SK-N-SH (cell line): ENCODE results near the gene MYDGF. TPM values are rescaled to one million over a fixed set of nuclear protein-coding genes. Genes with fewer than 3 reads are reported as not detected.

Experiments used
- CTCF ChIA-PET: fragments of 300-600, 350-600 bp; formaldehyde crosslinking; extraction: SDS; loops from one replicate; lab custom pipeline; 2021; lab: Yijun Ruan, JAX
- POLR2A ChIA-PET: fragments of 350-600 bp; sonication (Branson Sonifier 250); formaldehyde crosslinking; extraction: SDS; loops from one replicate; lab custom pipeline; 2020; ENCODE audit warnings: antibody characterized with exemption, inconsistent platforms; lab: Yijun Ruan, JAX
- DNase-seq: peaks from one replicate; pipeline ENCODE4 v3.0.0; 2012
- H2AFZ ChIP-seq: fragments of 200-600 bp; sonication (generic); 2 replicates; pipeline ENCODE4 v1.8.1; 2016; ENCODE audit warnings: antibody characterized with exemption, mild to moderate bottlenecking, low read depth
- H3F3A ChIP-seq: fragments of 200-600 bp; sonication (generic); replicated peaks from 2 replicates; pipeline ENCODE3; 2016; ENCODE audit warnings: antibody characterized with exemption, mild to moderate bottlenecking; ENCODE audit not compliant: insufficient read depth
- H3K27ac ChIP-seq, 2 experiments: fragments of 200-500 bp in 1 of 2; fragments of 200-600 bp in 1 of 2; sonication (Bioruptor generic) in 1 of 2; sonication (generic), shearing (Covaris generic) in 1 of 2; 2 replicates each; pipeline versions ENCODE4 v1.5.1 to v1.6.1; 2014 to 2016; ENCODE audit warnings: low read depth in 2 of 2, inconsistent platforms in 1 of 2, low read length in 1 of 2, mild to moderate bottlenecking in 1 of 2, mixed read lengths in 1 of 2
- H3K27me3 ChIP-seq: fragments of 200-600 bp; sonication (generic), shearing (Covaris generic); 2 replicates; pipeline ENCODE4 v1.6.1; 2016; ENCODE audit warnings: mixed run types; ENCODE audit not compliant: insufficient read depth
- H3K36me3 ChIP-seq, 2 experiments: fragments of 200-500 bp in 1 of 2; fragments of 200-600 bp in 1 of 2; sonication (Bioruptor generic) in 1 of 2; sonication (generic) in 1 of 2; replicated peaks in 1 of 2; 2 replicates each; pipeline versions ENCODE3 to v1.5.1; 2014 to 2016; ENCODE audit warnings: low read length in 1 of 2, mild to moderate bottlenecking in 1 of 2; ENCODE audit not compliant: insufficient read depth in 2 of 2, control insufficient read depth in 1 of 2
- H3K4me1 ChIP-seq, 2 experiments: fragments of 200-500 bp in 1 of 2; fragments of 200-600 bp in 1 of 2; sonication (Bioruptor generic) in 1 of 2; sonication (generic), shearing (Covaris generic) in 1 of 2; 2 replicates each; pipeline versions ENCODE4 v1.5.1 to v1.6.1; 2014 to 2016; ENCODE audit warnings: low read depth in 1 of 2, low read length in 1 of 2, mixed run types in 1 of 2; ENCODE audit not compliant: insufficient read depth in 2 of 2, control insufficient read depth in 1 of 2
- H3K4me2 ChIP-seq: fragments of 200-600 bp; sonication (generic), shearing (Covaris generic); 2 replicates; pipeline ENCODE4 v1.6.1; 2017; ENCODE audit warnings: mixed run types
- H3K4me3 ChIP-seq, 2 experiments: fragments of 200-500 bp in 1 of 2; fragments of 200-600 bp in 1 of 2; sonication (Bioruptor generic) in 1 of 2; sonication (generic), shearing (Covaris generic) in 1 of 2; 2 replicates each; pipeline versions ENCODE4 v1.5.1 to v1.8.1; 2014 to 2016; ENCODE audit warnings: low read depth in 2 of 2, inconsistent platforms in 1 of 2, low read length in 1 of 2, mild to moderate bottlenecking in 1 of 2, mixed read lengths in 1 of 2, moderate library complexity in 1 of 2
- H3K79me2 ChIP-seq: fragments of 200-600 bp; sonication (generic); 2 replicates; pipeline ENCODE4 v1.8.1; 2017; ENCODE audit warnings: mild to moderate bottlenecking; ENCODE audit not compliant: insufficient read depth
- H3K9ac ChIP-seq: fragments of 200-600 bp; sonication (generic); 2 replicates; pipeline ENCODE4 v1.6.1; 2017; ENCODE audit warnings: mixed run types
- H3K9me2 ChIP-seq: fragments of 200-600 bp; sonication (generic); 2 replicates; pipeline ENCODE4 v1.6.1; 2017; ENCODE audit warnings: mixed run types
- H3K9me3 ChIP-seq: fragments of 200-600 bp; sonication (generic); 2 replicates; pipeline ENCODE4 v1.6.1; 2017; ENCODE audit warnings: mixed run types, mild to moderate bottlenecking, moderate library complexity
- H4K20me1 ChIP-seq: fragments of 200-600 bp; sonication (generic); 2 replicates; pipeline ENCODE4 v1.6.1; 2017; ENCODE audit warnings: mild to moderate bottlenecking, mixed run types; ENCODE audit not compliant: insufficient read depth
- CHD2 ChIP-seq: fragments of 150-350 bp; IDR thresholded peaks from 2 replicates; pipeline ENCODE4 v1.6.1; 2018; ENCODE audit warnings: low read length; ENCODE audit not compliant: partially characterized antibody
- ELF1 ChIP-seq: IDR thresholded peaks from 2 replicates; pipeline ENCODE4 v1.4.0; 2012
- EP300 ChIP-seq, 2 experiments: IDR thresholded peaks; 2 replicates each; pipeline versions ENCODE4 v1.4.0 to v1.6.1; 2012; ENCODE audit warnings: borderline replicate concordance in 1 of 2, low read depth in 1 of 2, low read length in 1 of 2
- EZH2phosphoT487 ChIP-seq: fragments of 200-600 bp; sonication (generic); IDR thresholded peaks from 2 replicates; pipeline ENCODE4 v1.6.1; 2017; ENCODE audit warnings: low read depth, mixed run types, mild to moderate bottlenecking, antibody characterized with exemption, moderate library complexity, borderline replicate concordance
- FOSL2 ChIP-seq: IDR thresholded peaks from 2 replicates; pipeline ENCODE4 v1.4.0; 2012; ENCODE audit warnings: low read depth, mild to moderate bottlenecking, moderate library complexity, borderline replicate concordance
- FOXJ3 ChIP-seq: sonication (generic); formaldehyde crosslinking; IDR thresholded peaks from 2 replicates; pipeline ENCODE4 v1.5.1; 2020; ENCODE audit warnings: mild to moderate bottlenecking, missing genetic modification reagents
- GABPA ChIP-seq: IDR thresholded peaks from 2 replicates; pipeline ENCODE4 v1.4.0; 2012; ENCODE audit warnings: low read depth, mild to moderate bottlenecking
- JUND ChIP-seq: IDR thresholded peaks from 2 replicates; pipeline ENCODE4 v1.4.0; 2012
- NFIC ChIP-seq: IDR thresholded peaks from 2 replicates; pipeline ENCODE4 v1.4.0; 2012; ENCODE audit warnings: borderline replicate concordance
- NRF1 ChIP-seq: IDR thresholded peaks from 2 replicates; pipeline ENCODE4 v1.6.1; 2012; ENCODE audit warnings: low read depth, mild to moderate bottlenecking, low read length
- POLR2AphosphoS5 ChIP-seq: IDR thresholded peaks from 2 replicates; pipeline ENCODE4 v1.6.1; 2012; ENCODE audit warnings: low read depth, low read length
- RCOR1 ChIP-seq: fragments of 150-350 bp; IDR thresholded peaks from 2 replicates; pipeline ENCODE4 v1.6.1; 2017; ENCODE audit warnings: antibody characterized with exemption, low read length
- RFX5 ChIP-seq: IDR thresholded peaks from 2 replicates; pipeline ENCODE4 v1.6.1; 2012; ENCODE audit warnings: mild to moderate bottlenecking, improper control_type of control experiment, low read length
- RXRA ChIP-seq: IDR thresholded peaks from 2 replicates; pipeline ENCODE4 v1.4.0; 2012; ENCODE audit warnings: low read depth, mild to moderate bottlenecking, borderline replicate concordance
- TAF1 ChIP-seq: IDR thresholded peaks from 2 replicates; pipeline ENCODE4 v1.6.1; 2012; ENCODE audit warnings: low read depth, mild to moderate bottlenecking, low read length, moderate library complexity, borderline replicate concordance
- TCF12 ChIP-seq: IDR thresholded peaks from 2 replicates; pipeline ENCODE4 v1.4.0; 2012
- WGBS: methylation state at CpG from one replicate; pipeline ENCODE4 v1.1.6; 2017; ENCODE audit warnings: low lambda C conversion rate; 5-methylcytosine and 5-hydroxymethylcytosine counted together
- polyA plus RNA-seq, 3 experiments: library from polyadenylated mRNA; depleted of rRNA; stranded (reverse); fragments of >200 nt; gene quantifications; 2 replicates each; pipeline ENCODE4 v1.2.3, GENCODE V29; 2012
- TF ChIP-seq, protein P1 (sequence below): IDR thresholded peaks from 2 replicates; pipeline ENCODE4 v1.4.0; 2012; ENCODE audit warnings: low read depth
- TF ChIP-seq, protein P2 (sequence below): IDR thresholded peaks from 2 replicates; pipeline ENCODE4 v1.4.0; 2012; ENCODE audit warnings: low read depth, borderline replicate concordance
- TF ChIP-seq, protein P3 (sequence below): IDR thresholded peaks from 2 replicates; pipeline ENCODE4; 2012
- TF ChIP-seq, protein P4 (sequence below): fragments of 200-600 bp; sonication (generic); IDR thresholded peaks from 2 replicates; pipeline ENCODE4 v1.6.1; 2017; ENCODE audit warnings: antibody characterized with exemption, mild to moderate bottlenecking, moderate library complexity

MYDGF gene
- polyA plus RNA-seq, 1 of the 3 experiments (the other 2 are of a cell fraction): 312 TPM

DNA sequence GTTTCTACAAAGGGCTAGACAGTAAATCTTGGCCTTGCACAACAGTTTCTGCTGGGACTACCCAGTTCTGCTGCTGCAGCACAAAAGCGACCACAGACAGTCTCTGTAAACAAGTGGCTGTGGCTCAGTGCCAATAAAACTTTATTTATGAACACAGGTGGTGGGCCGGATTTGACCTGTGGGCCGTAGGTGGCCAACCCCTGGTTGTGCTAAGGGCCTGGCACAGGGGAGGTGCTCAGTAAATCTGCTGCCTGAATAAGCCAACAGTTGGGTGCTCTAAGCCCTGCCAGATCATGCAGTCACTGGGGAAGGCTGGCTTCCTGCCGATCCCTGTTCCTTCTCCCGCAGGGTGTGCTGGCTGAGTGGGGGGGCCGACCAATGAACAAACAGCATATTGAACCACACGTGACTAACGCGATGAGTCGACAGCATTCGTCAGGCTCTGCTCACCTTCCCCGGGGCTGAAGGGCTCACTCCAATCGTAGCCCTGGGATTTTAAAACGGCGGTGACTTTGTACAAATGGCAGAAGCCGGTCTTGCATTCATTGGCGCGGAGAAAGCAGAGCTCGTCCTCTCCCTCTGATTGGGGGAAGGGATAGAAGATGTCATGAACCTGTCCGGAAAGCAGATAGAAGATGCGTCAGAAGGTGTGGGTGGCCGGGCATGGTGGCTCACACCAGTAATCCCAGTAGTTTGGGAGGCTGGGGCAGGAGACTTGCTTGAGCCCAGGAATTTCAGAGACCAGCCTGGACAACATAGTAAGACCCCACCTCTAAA, 24.3 kb upstream of the MYDGF start:
- H3K9me2 ChIP-seq: no peaks in the 10 kb centered on the region
- peaks cover 0 to 28% of the 10 kb centered on the region in 2 experiments; a peak in 2 of 4 replicates for H3K4me1 ChIP-seq
- H3K36me3 ChIP-seq: peaks cover 35 to 54% of the 10 kb centered on the region in 2 experiments
- TF ChIP-seq GABPA (no peak), NFIC (peak; percentile 66), JUND (peak; percentile 42; the same call in 1 of the 2 replicates), POLR2AphosphoS5 (peak; percentile 41; the same call in 1 of the 2 replicates), TAF1 (peak; percentile 48; the same call in 1 of the 2 replicates), RFX5 (no peak), RXRA (no peak), FOSL2 (peak; percentile 76; the same call in 1 of the 2 replicates), NRF1 (no peak)
- TF ChIP-seq, protein P1, sequence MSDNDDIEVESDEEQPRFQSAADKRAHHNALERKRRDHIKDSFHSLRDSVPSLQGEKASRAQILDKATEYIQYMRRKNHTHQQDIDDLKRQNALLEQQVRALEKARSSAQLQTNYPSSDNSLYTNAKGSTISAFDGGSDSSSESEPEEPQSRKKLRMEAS: peak; percentile 80
- TF ChIP-seq, protein P2, sequence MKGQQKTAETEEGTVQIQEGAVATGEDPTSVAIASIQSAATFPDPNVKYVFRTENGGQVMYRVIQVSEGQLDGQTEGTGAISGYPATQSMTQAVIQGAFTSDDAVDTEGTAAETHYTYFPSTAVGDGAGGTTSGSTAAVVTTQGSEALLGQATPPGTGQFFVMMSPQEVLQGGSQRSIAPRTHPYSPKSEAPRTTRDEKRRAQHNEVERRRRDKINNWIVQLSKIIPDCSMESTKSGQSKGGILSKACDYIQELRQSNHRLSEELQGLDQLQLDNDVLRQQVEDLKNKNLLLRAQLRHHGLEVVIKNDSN: peak; percentile 90
- H3K9ac ChIP-seq: peak overlapping the region; percentile 24; the same call in 1 of the 2 replicates
- peak overlapping the region; percentile 14; the same call in 1 of the 2 replicates for H3K4me2 ChIP-seq
- H3K9me3 ChIP-seq: no peaks in the 10 kb centered on the region
- CTCF ChIA-PET: no interaction called here
- WGBS: 45% methylated on average over 20 of the region's 22 CpGs
- no peaks in the 10 kb centered on the region; the same call in 1 of the 2 replicates for H3K79me2 ChIP-seq
- POLR2A ChIA-PET: no interaction called here
- peaks cover 34% of the 10 kb centered on the region for H3F3A ChIP-seq
- no peak overlapping the region for H3K4me3 ChIP-seq
- H4K20me1 ChIP-seq: no peaks in the 10 kb centered on the region
- peak overlapping the region in 1 of 2 experiments; percentile 75; a peak in 2 of 4 replicates for H3K27ac ChIP-seq
- H3K27me3 ChIP-seq: no peaks in the 10 kb centered on the region
- no peak for DNase-seq
- H2AFZ ChIP-seq: 0 out of 2 replicates have a peak overlapping the region, but pooled peaks have one; percentile 25

DNA sequence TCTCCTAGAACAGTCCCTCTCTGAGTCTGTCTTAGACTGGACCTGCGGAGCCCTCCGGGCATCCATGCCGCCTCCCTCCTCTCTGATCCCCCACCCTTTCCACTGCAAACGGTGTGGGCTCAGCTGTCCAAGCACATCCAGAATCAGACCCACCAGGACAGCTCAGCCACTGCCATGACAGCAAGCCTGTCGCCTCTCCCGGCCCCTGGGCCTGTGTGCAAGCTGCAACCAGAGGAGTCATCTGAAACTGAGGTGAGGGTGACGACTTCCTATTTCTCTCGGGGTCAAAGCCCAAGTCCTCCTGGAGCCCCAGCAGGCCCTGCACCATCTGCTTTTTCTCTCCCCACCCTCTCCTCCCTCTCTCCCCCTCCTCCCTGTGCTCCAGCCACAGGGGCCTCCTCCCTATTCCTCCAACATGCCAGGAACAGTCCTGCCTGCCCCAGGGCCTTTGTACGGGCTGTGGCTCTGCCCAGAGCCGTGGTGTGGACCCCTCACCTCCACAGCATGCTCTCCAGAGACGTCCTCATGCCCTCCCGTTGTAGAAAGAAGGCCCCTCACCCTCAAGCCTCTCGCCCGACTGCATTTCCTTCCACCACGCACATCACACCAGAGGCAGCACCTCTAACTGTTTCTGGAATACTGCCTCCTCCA, 23.5 kb upstream of the MYDGF start:
- Histone ChIP-seq H3K79me2 (no peaks in the 10 kb centered on the region; the same call in 1 of the 2 replicates), H3K4me2 (peak overlapping the region; percentile 14; the same call in 1 of the 2 replicates), H3K27ac (peak overlapping the region in 1 of 2 experiments; percentile 75; a peak in 2 of 4 replicates), H2AFZ (no peak overlapping the region), H3K9me2 (no peaks in the 10 kb centered on the region), H3K9me3 (no peaks in the 10 kb centered on the region), H4K20me1 (no peaks in the 10 kb centered on the region), H3K9ac (peak overlapping the region; percentile 9; the same call in 1 of the 2 replicates), H3K4me3 (no peak overlapping the region), H3K27me3 (no peaks in the 10 kb centered on the region), H3F3A (peaks cover 34% of the 10 kb centered on the region), H3K4me1 (peaks cover 0 to 28% of the 10 kb centered on the region in 2 experiments; a peak in 2 of 4 replicates), H3K36me3 (peaks cover 35 to 57% of the 10 kb centered on the region in 2 experiments)
- WGBS: 92% methylated on average over 14 of the region's 15 CpGs
- DNase-seq: no peak
- ChIA-PET POLR2A (no interaction called here), CTCF (no interaction called here)
- no peak for TF ChIP-seq RFX5
- TF ChIP-seq TCF12: no peak
- TF ChIP-seq FOSL2: no peak
- TF ChIP-seq EP300 (IDR thresholded peaks at IDR 0.05; ENCODE audit: borderline replicate concordance in 1 of 2, low read depth in 1 of 2, low read length in 1 of 2): no peak
- TF ChIP-seq, protein P3, sequence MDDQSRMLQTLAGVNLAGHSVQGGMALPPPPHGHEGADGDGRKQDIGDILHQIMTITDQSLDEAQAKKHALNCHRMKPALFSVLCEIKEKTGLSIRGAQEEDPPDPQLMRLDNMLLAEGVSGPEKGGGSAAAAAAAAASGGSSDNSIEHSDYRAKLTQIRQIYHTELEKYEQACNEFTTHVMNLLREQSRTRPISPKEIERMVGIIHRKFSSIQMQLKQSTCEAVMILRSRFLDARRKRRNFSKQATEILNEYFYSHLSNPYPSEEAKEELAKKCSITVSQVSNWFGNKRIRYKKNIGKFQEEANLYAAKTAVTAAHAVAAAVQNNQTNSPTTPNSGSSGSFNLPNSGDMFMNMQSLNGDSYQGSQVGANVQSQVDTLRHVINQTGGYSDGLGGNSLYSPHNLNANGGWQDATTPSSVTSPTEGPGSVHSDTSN: no peak
- TF ChIP-seq ELF1: no peak
- no peak for TF ChIP-seq RCOR1
- no peak for TF ChIP-seq EZH2phosphoT487
- no peak for TF ChIP-seq RXRA
- TF ChIP-seq POLR2AphosphoS5: no peak
- TF ChIP-seq FOXJ3 (CRISPR knock-in tag): no peak
- TF ChIP-seq GABPA: no peak
- no peak for TF ChIP-seq CHD2
- TF ChIP-seq, protein P4, sequence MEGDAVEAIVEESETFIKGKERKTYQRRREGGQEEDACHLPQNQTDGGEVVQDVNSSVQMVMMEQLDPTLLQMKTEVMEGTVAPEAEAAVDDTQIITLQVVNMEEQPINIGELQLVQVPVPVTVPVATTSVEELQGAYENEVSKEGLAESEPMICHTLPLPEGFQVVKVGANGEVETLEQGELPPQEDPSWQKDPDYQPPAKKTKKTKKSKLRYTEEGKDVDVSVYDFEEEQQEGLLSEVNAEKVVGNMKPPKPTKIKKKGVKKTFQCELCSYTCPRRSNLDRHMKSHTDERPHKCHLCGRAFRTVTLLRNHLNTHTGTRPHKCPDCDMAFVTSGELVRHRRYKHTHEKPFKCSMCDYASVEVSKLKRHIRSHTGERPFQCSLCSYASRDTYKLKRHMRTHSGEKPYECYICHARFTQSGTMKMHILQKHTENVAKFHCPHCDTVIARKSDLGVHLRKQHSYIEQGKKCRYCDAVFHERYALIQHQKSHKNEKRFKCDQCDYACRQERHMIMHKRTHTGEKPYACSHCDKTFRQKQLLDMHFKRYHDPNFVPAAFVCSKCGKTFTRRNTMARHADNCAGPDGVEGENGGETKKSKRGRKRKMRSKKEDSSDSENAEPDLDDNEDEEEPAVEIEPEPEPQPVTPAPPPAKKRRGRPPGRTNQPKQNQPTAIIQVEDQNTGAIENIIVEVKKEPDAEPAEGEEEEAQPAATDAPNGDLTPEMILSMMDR: no peak
- TF ChIP-seq, protein P2: no peak
